Measurements from ENCODE around the gene COMT. TPM values are rescaled to one million over a fixed set of nuclear protein-coding genes. Genes with fewer than 3 reads are reported as not detected.

COMT gene
- total RNA-seq, 1 donor from 2014 or later = 145 TPM

- DNase-seq (ENCODE audit: low spot score) = no peak
- peak; percentile 27 for ATAC-seq
Measured at GRCh38 chr22:19951346-19951745, 9.8 kb downstream of the COMT start.

GRCh38 chr22:19955241-19956128 is 13.9 kb downstream of the COMT start:
- DNase-seq (ENCODE audit: low spot score) = no peak

GRCh38 chr22:19957445-19957844 is 15.9 kb downstream of the COMT start:
- DNase-seq (ENCODE audit: low spot score) (no peak), ATAC-seq (no peak)

More at GRCh38 chr22:19955241-19956128, 13.9 kb downstream of the COMT start:
- ATAC-seq = no peak

- DNase-seq (ENCODE audit: low spot score) (no peak), ATAC-seq (no peak)
Measured at GRCh38 chr22:19958083-19959042, 16.8 kb downstream of the COMT start.

DNA sequence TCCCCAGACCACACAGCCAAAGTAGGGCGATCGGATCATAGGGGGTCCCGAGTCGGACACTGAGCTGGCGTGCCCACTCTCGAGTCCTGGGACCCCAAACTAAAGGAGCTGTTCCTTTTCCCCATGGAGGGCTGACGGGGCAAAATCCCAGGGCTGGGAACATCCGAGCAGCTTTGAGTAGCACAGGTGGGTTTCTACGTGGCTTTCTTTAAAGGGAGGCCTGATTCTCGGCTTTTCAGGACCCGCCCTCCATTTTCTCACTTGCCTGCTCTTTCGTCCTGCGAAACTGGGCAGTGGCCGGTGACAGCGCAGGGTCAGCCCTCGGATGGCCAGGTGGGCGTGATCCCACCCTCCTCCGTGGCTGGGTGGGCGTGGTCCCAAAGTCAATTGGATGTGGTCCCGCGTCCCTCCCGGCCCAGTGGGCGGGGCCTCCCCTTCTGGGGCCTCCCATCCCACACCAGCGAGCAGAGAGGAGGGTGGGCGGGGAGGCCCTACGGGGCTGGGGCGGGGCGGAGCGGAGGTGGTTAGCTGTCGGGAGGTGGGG is 17.5 kb downstream of the COMT start:
- peak; percentile 68 for ATAC-seq
- DNase-seq (ENCODE audit: low spot score) = peak; percentile 96

DNA sequence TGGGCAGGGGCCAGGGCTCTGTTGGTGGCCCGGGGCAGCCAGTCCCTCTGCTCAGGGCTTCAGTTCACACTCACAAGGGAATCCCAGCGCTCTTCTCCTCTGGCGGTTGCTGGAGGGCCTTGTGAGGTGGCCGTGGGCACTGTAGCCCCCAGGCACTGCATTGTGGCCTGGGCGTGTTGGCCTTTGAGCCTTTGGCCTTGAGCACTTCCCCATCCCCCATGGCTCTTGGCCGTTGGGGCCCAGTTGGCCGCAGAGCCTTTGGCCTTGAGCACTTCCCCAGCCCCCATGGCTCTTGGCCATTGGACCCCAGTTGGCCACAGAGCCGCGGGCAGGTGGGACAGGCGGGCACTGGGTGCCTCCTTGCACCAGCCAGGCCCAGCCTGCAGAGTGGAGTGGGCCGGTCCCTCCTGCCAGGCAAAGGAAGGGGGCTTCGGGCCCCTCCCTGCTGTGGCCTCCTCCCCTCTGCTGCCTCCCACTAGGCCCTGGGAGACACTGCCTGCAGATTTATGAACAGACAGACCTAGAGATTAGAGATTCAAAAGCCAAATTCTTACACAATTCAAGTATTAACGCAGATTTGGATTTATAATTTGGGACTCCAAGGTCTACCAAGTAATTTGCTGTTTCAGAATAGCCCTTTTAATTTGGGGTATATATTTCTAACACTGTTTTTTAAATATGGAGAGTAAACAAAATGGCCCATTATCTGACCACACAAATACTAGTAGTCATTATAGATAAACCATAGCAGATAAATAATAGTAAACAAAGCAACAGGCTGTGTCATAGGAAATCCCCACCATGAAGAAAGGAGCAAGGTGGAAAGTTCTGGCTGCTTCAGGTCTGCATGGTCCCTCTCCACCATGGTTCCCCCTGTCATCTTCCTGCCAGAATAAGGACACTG is 18.3 kb downstream of the COMT start:
- ATAC-seq (peak; percentile 5), DNase-seq (ENCODE audit: low spot score) (no peak)

DNA sequence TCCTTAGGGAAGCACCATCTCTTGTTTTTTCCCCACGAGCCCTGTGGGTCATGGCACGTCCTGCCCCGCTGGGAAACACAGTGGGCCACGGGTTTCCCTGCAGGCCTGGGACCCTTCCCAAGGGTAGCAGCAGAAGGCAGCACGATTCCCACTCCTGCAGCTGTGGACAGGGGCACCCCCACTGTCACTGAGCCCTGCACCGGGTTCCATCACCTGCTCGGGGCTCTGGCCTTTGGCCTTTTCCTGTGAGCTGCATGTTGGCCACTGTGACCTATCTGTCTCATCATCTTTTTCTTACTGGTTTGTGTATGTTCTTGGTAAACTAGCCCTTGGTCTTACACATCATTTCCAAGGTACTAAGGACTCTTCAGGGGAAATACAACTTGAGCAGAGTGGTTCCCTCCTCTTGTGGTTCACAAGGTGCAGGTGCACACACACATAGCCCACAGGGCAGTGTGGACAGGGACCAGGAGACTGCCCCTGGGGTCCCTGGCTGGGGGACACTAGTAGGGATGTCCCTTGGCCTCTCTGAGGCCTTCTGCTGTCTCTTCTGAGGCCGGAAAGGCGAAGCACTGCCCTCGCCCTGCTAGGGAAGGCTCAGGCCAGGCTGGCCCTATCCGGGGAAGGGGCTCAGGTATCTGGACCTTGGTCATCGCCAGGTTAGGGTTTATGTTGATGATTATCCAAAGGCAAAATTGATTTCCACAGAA is 19.1 kb downstream of the COMT start:
- no peak for ATAC-seq
- DNase-seq (ENCODE audit: low spot score) = no peak

DNA sequence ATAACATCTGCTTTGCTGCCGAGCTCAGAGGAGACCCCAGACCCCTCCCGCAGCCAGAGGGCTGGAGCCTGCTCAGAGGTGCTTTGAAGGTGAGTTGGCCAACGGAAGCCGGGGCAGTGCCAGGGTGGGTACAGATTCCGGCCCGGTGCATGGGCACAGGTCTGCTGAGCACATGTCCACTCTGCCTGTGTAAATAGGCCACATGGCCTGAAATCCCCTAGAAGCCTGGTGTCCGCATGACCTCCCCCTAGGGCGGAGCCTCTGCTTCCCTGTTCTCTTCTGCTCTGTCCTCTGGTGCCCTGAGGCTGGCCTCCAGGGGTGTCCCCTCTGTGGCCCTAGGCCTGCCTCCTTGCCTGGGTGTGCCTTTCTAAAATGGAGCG is 19.6 kb downstream of the COMT start:
- DNase-seq (ENCODE audit: low spot score) = peak; percentile 94
- ATAC-seq = peak; percentile 56

- ATAC-seq (no peak), DNase-seq (ENCODE audit: low spot score) (no peak)
Measured at GRCh38 chr22:19961868-19962245, 20.3 kb downstream of the COMT start.

DNA sequence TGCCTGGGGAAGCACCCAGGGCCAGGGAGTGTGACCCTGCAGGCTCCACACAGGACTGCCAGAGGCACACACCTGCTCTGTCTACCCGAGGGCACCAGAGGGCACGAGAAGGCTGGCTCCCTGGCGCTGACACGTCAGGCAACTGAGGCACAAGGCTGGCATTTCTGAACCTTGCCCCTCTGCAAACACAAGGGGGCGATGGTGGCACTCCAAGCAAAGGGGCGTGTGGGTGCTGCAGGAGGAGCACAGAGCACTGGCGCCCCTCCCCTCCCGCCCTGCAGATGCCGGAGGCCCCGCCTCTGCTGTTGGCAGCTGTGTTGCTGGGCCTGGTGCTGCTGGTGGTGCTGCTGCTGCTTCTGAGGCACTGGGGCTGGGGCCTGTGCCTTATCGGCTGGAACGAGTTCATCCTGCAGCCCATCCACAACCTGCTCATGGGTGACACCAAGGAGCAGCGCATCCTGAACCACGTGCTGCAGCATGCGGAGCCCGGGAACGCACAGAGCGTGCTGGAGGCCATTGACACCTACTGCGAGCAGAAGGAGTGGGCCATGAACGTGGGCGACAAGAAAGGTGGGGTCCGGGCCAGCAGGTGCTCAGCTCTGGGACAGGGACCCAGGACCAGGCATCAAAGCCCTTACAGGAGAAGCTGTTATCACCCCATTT is 20.8 kb downstream of the COMT start:
- DNase-seq (ENCODE audit: low spot score) (peak; percentile 91), ATAC-seq (peak; percentile 67)

DNA sequence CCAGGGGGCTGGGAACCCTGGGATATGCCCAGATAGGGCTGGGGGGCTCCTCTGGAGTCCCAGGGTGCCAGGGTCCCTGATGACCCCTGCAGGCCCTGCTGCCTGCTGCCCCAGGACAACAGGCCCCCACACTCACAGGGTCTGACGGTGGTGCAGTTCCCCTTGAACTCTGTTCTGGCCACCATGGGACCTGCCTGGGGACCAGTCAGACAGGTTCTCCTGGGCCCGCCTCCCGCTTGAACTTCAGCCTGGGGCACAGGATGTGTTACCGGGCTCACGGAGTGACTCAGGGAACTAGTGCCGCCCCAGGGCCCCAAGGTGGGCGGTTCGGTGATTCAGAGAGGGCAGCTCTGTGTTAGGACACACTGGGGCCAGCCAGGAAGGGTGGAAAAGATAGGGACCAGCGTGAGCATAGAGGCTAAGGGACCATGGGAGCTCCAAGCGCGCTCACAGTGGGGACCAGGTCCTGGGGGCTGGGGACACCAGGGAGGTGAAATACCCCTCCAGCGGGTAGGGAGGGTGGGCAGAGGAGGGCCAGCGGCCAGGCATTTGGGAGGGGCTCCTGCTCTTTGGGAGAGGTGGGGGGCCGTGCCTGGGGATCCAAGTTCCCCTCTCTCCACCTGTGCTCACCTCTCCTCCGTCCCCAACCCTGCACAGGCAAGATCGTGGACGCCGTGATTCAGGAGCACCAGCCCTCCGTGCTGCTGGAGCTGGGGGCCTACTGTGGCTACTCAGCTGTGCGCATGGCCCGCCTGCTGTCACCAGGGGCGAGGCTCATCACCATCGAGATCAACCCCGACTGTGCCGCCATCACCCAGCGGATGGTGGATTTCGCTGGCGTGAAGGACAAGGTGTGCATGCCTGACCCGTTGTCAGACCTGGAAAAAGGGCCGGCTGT is 21.6 kb downstream of the COMT start:
- ATAC-seq = peak; percentile 55
- peak; percentile 89 for DNase-seq (ENCODE audit: low spot score)

DNA sequence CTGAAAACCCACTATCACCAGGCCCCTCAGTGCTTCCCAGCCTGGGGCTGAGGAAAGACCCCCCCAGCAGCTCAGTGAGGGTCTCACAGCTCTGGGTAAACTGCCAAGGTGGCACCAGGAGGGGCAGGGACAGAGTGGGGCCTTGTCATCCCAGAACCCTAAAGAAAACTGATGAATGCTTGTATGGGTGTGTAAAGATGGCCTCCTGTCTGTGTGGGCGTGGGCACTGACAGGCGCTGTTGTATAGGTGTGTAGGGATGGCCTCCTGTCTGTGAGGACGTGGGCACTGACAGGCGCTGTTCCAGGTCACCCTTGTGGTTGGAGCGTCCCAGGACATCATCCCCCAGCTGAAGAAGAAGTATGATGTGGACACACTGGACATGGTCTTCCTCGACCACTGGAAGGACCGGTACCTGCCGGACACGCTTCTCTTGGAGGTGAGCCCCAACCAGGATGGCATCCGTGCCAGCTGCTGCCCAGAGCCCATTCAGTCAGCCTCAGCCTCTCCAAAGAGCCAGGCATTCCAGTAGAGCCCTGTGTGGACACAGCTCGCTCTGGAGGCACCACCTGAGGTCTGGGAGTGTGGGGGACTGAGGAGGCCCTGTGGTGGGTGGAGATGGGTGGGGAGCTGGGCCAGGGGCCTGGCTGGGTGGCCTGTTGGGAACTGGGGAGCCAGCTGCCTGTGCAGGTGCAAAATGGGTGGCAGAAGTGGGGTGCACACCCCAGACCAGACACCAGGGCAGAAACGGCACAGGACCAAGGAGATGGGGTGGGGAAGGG is 22.5 kb downstream of the COMT start:
- ATAC-seq (no peak), DNase-seq (ENCODE audit: low spot score) (no peak)

- no peak for ATAC-seq
- no peak for DNase-seq (ENCODE audit: low spot score)
Measured at GRCh38 chr22:19964701-19965386, 23.3 kb downstream of the COMT start.

DNA sequence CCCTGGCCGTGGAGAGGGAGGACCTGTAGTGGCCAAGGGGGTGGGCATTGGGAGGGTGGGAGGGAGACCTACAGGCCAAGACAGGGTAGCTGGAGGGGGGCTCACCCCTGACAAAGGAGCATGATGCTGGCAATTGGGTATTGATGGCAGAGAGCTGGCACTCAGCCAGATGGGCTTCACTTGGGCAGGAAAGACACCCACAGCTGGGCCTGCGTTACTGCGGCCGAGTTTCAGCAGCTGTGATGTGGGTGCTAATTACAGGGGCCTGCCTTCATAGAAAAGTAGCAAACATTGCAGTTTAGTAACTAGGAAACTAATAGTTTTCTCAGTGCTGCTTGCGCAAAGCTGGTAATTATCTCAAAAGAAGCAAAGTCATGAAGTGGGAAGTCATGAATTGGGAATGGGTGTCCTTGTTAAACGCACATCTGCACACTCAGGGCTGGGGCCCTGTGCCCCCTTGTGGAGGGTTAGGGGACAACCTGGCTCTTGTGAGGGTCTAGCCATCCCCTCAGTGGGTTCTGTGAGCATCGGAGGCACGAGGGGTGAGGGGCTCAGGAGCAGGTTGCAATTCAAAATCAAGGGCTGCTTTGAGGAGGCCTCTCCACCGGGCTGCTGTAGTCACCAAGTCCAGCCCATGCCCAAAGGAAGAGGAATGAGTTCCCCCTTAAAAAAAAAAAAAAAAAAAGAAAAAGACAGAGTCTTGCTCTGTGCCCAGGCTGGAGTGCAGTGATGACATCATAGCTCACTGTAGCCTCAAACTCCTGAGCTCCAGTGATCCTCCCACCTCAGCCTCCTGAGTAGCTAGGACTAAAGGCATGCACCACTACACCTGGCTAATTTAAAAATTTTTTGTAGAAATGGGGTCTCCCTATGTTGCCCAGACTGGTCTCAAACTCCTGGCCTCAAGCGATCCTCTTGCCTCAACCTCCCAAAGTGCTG is 24.5 kb downstream of the COMT start:
- ATAC-seq = no peak
- no peak for DNase-seq (ENCODE audit: low spot score)

GRCh38 chr22:19966908-19967750 is 25.6 kb downstream of the COMT start:
- no peak for ATAC-seq
- no peak for DNase-seq (ENCODE audit: low spot score)

All from left lobe of liver (tissue), 2 donors.